Cerebellar nuclear complex (tissue), 1 donor: ENCODE data around the gene DIPK1C.

Experiments used
- DNase-seq, 2 experiments: peaks; one replicate each; lab custom pipeline; 2025; lab: John Stamatoyannopoulos, UW

DIPK1C gene

GRCh38 chr18:74482697-74483096 is 25.6 kb upstream of the DIPK1C start:
- no peak for DNase-seq

GRCh38 chr18:74480149-74480651 is 23.1 kb upstream of the DIPK1C start:
- DNase-seq, result no peak

GRCh38 chr18:74479486-74480148 is 22.5 kb upstream of the DIPK1C start:
- DNase-seq, result no peak

- no peak for DNase-seq
Measured at GRCh38 chr18:74478880-74479279, 21.8 kb upstream of the DIPK1C start.

- no peak for DNase-seq
Measured at GRCh38 chr18:74478316-74478715, 21.2 kb upstream of the DIPK1C start.

DNA sequence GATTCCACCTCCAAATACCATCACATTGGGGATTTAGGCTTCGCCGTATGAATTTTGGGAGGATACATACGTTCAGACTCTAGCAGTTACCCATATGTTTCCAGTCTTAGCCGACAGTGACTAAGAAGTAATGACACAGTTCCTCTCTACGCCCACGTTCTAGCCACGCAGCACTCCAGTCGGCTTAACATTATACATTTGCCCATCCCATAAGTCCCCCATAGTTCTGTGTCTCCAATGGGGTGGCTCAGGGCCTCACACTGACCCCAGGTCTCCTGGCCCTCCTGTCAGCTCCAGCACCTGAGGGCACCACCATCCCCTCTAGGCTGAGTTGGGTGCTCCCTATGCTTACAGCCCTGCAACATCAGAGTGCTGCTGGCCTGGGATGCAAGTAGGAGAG is 20.7 kb upstream of the DIPK1C start:
- no peak for DNase-seq

GRCh38 chr18:74476140-74476539 is 19.0 kb upstream of the DIPK1C start:
- DNase-seq, result no peak

GRCh38 chr18:74473976-74474640 is 17.0 kb upstream of the DIPK1C start:
- DNase-seq, result no peak

DNA sequence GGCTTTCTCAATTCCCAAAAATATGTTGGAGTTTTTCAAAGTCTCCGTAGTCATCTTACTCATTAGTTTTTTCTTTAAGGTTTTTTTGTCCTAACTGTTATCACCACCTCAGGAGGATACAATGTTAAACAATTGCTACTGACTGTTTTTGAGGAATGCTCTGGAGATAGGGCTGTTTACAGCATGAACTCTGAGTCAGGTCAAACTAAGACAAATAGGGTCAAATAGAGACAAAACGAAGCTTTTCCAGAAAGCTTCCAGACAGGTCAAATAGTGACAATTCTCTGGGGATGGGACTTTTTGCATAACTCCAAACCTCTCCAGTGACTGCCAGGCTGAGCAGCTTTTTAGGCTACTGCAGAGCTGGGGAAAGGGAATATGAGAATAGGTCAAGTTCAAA is 15.2 kb upstream of the DIPK1C start:
- no peak for DNase-seq

DNA sequence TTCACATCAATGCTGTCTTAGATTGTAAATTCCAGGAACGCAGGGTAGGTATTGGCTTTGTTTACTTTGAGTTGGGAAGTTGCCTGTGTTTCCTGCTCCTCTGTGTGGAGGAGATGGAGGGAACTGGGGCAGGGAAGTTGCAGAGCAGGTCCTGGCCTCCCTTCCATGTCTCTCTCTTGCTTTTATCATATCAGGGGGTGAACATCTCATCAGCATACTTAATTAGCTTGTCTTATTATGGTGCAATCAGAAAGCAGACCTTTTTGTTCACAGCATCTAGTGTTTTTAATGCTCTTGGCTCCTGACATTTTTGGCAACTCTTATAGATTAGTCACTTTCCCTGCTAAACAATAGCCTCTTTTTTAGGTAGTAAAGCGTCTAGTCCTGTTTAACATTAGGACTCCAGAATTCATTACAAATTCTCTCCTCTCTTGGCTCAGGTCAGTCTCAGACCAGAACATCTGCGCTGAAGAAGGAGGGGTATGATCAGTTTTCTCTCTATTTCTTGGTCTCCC is 11.5 kb upstream of the DIPK1C start:
- no peak for DNase-seq

DNA sequence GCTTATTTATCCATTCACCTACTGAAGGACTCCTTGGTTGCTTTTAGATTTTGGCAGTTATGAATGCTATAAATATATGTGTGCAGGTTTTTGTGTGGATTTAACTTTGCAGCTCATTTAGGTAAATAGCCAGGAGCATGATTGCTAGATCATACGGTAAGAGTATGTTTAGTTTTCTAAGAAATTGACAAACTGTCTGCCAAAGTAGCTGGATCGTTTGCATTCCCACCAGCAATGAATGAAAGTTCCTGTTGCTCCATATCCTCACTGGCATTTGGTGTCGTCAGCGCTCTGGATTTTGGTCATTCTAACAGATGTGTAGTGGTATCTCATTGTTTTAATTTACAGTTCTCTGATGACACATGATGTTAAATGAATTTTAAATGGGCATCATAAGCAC is 8.7 kb upstream of the DIPK1C start:
- DNase-seq, result no peak

DNA sequence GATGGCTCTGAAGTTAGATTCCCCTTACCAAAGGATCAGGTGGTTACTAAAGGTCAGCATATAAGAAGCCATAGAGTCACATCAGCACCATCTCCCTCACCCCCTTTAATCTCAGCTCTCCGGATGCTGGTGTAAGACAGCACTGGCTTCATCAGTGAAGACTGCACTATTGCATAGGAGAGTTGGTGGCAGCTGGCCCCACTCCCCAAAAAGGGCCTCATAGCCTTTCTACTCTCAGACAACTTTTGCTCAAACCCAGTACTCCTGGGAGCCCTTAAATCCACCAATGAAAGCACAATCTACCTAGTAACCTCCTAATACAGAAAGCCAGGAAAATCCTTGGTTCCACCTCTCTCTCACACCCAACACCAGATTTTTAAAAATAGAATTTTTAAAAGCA is 6.9 kb upstream of the DIPK1C start:
- no peak for DNase-seq

GRCh38 chr18:74463254-74463653 is 6.1 kb upstream of the DIPK1C start:
- DNase-seq, result no peak

DNA sequence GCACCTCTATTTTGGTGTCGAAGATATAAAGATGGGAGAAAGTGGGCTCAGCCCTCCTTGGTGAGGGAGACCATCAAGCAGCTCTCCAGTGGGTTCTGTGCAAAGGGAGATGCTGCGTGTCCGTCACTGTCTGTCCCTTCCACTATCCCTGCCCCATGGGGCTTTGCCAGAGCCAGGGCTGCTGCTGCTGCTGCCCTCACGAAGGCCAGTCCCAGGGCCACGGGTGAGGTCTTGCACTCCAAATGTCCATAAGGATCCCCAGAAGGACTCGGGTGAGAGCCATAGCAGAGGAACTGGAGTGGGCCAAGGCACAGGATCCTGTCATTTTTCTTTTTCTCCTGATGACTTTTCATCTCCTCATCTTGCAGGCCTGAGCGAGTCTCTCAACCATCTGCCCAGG is 3.7 kb upstream of the DIPK1C start:
- no peak for DNase-seq

GRCh38 chr18:74459889-74460288 is 2.8 kb upstream of the DIPK1C start:
- no peak for DNase-seq

GRCh38 chr18:74457725-74458421 is 765 bp upstream of the DIPK1C start:
- DNase-seq, result no peak

GRCh38 chr18:74456349-74457042 is 612 bp downstream of the DIPK1C start:
- no peak for DNase-seq

GRCh38 chr18:74456017-74456348 is 1.1 kb downstream of the DIPK1C start:
- no peak for DNase-seq

DNA sequence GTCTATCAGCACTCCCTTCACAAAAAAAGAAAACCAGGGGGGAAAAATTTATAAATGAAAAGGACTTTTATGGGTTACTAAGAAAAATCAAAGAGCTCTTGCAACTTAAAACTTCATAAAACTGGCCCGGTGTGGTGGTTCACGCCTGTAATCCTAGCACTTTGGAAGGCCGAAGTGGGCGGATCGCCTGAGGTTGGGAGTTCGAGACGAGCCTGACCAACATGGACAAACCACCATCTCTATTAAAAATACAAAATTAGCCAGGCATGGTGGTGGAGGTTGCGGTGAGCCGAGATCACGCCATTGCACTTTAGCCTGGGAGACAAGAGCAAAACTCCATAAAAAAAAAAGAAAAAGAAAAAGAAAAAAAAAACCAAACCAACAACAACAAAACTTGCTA is 1.7 kb downstream of the DIPK1C start:
- no peak for DNase-seq

DNA sequence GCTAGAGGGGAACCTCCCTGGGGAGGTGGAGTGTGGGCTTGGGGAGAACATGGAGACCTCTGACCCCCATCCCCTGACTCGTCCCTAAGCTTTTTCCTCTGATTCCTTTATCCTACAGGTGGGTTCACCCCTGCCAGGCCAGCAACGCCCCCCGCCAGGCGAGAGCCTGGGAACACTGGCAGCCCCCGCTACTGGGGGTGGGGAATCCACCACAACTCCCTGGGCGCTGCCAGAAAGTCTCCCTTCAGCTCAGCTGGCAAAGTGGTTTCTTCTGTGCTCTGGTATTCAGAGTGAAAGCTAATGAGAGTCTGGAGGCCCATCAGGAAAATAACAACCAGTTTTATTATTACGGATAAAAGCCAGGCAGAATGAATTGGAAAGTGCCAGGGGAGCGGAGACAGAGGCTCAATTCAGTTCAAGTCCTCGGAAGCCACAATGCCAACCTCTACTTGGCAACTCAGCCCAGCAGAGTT is 2.8 kb downstream of the DIPK1C start:
- DNase-seq, result no peak

DNA sequence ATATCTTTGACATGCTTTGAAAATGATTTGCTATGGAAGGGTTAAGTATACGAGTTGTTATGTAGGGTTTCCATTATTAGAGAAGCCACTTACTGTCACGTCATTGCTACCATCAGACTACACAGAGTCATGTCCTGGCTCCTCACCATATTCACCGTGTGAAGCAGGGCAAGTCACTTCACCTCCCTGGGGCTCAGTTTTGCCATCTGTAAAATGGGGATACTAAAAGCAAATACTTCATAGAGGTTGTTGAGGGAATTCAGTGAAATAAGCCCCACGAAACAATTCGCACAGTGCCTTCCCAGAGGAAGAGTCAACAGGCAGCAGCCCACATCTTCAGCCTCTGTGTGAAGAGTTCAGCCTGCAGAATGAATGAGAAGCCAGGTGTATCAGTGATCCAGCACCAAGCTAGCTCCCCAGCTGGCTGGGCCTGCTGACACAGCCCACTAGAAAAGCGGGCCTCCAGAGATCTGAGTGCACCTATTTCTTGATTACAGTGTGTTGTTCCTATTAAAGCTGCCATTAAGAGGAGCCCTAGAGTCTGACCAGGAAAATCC is 3.4 kb downstream of the DIPK1C start:
- DNase-seq, result no peak

DNA sequence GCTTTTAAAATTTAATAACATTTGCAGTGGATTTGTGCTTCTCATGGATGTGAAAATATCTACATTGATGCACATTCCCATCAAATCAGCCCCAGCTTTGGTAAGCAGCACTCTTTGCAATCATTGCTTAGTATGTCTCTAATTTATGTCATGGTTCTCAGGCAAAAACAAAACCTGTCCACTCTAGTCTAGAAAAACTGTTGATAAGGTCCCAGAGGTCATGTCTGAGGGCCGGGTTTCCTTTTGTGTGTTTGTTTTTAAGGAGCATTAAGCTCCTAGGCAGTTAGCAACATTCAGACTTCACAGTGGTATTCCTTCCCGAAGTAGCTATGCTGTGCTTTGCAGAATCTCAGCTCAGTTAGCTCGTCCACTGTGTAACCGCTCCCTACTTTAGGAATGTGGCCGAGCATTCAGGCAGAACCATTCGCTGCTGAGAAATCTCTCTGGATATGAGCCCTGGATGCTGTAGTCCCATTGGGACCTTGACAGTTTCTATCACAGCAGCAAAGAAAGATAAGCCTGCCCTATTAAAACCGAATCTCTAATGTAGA is 4.0 kb downstream of the DIPK1C start:
- DNase-seq, result no peak
